Neural progenitor cell (in vitro differentiated cells): ENCODE results near the gene PDZRN4.

ENCODE experiments used
- EZH2phosphoT487 ChIP-seq: fragments of 200-600 bp; sonication (generic); IDR thresholded peaks from 2 replicates; pipeline ENCODE4 v1.6.1; 2017; ENCODE audit warnings: antibody characterized with exemption
- TF ChIP-seq, protein P1 (sequence below): fragments of 200-600 bp; sonication (generic); IDR thresholded peaks from 2 replicates; pipeline ENCODE4 v1.5.1; 2017; ENCODE audit warnings: antibody characterized with exemption, mild to moderate bottlenecking

- TF ChIP-seq, protein P1, sequence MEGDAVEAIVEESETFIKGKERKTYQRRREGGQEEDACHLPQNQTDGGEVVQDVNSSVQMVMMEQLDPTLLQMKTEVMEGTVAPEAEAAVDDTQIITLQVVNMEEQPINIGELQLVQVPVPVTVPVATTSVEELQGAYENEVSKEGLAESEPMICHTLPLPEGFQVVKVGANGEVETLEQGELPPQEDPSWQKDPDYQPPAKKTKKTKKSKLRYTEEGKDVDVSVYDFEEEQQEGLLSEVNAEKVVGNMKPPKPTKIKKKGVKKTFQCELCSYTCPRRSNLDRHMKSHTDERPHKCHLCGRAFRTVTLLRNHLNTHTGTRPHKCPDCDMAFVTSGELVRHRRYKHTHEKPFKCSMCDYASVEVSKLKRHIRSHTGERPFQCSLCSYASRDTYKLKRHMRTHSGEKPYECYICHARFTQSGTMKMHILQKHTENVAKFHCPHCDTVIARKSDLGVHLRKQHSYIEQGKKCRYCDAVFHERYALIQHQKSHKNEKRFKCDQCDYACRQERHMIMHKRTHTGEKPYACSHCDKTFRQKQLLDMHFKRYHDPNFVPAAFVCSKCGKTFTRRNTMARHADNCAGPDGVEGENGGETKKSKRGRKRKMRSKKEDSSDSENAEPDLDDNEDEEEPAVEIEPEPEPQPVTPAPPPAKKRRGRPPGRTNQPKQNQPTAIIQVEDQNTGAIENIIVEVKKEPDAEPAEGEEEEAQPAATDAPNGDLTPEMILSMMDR: no peak
- no peak for TF ChIP-seq EZH2phosphoT487
Observed at GRCh38 chr12:41311883-41312282, 123.8 kb downstream of the PDZRN4 start.
